GM10847 (cell line): ENCODE data around the gene ARHGEF1.

Experiments
- POLR2A ChIP-seq: IDR thresholded peaks from 2 replicates; pipeline ENCODE4 v1.6.1; 2011; ENCODE audit not compliant: insufficient read length; ENCODE audit errors: extremely low read depth

The ARHGEF1 gene

DNA sequence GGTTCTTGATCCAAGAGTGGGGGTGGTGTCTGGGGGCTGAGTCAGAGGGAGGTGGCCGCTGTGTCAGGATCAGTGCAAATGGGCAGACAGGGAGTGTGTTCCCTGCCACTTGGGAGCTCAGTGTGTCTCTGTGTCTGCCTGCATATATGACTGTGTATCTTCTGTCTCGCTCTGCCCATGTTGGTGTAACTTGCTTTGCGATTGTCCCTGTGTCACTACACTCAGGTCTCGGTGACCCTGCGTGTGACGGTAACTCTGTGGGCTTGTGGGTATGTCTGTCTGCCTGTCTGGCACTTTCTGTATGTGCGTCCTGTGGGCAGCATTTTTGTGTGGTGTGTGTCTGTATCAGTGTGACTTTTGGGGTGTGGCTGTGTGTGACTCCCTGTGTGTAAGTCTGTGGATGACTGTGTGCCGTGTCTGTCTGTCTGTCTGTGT is 53.4 kb downstream of the ARHGEF1 start:
- TF ChIP-seq POLR2A = no peak

DNA sequence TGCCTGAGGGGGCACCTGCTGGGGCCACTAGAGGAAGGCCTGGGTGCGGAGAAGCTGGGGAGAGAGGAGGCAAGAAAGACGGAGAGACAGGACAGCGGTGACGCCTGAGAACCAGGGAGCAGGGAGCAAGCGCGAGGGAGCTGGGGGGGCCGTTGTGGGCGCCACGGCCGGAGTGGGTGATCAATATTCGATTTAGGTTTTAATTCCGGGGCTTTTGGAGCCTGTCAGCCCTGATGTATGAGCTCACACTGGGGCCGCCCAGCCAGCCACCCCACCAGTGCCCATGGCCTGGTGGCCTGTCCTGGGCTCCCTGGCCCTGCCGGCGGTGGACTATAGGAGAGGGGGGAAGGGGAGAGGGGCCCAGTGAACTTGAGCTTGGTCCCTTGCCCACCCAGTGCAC is 54.0 kb downstream of the ARHGEF1 start:
- no peak for TF ChIP-seq POLR2A

DNA sequence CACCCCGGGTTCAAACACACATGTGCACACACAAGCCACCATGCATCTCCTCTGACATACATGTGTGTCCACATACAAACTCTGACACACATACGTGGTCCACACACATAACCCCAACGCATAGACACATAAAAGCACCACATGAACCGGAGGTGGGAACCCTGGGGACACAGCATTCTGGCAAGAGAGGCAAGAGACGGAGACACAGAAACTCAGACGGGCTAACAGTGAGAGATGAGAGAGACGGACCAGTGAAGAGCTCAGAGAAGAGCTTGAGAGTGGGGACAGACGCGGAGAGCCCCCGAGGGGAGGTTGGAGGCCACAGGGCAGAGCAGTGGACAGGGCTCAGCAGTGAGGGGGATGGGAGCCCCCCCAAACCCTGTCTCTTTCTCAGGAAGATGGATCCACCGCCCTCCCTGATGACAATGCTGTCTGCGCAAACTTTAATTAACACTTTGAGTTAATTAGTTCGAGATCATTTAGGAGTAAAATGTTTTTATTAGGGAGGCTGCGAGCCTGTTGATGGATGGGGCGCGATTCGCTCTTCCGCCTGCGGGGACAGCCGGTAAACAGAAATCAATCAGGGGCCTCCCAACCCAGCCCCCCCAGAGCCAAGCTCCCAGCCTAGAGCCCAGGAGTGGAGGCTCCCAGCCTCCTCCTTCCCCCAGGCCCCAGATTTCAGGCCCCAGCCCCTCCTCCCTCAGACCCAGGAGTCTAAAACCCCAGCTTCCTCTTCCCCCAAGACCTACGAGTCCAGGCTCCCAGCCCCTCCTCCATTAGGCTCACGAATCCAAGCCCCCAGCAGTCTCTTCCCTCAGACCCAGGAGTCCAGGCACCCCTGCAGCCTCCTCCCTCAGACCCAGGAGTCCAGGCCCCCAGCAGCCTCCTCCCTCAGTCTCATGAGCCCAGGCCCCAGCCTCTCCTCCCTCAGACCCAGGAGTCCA is 54.8 kb downstream of the ARHGEF1 start:
- no peak for TF ChIP-seq POLR2A

DNA sequence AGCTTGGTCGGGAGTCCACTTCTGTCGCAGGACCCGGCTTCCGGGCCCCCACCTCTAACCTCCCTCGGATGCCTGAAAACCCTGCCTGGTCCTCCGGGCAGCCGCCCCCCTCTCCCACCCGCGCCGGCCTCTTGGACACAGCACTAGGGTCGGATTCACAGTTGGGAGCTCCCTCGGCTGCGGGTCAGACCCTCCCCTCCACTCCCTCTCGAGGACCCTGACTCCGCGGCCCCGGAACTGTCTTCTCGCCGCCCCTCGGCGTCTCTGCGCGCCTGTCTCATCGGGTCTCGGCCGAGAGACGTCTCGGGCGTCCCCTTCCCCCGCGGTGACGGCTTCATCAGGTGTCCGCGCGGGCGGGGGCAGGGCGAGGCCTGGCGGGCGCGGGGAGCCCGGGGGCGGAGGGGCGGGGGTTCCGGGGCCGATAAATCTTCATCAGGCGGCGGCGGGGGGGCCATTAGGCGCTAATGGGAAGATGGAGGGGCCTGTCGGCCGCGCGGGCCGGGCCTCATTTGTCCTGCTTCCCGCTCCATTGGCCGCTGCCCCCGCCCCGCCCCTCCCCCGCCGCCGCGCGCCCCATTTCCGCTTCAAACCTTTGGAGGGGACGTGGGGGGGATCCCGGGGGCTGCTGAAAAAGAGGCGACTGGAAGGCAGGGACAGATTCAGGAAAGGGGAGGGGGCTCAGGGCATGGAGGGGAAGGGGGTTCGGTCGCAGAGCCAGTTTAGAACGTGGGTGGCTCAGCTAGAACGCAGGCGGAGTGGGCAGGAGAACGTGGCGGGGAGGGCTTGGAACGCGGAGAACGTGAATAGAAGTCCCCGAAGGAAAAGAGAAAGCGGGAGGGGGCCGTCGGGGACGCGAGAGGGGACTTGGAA is 57.1 kb downstream of the ARHGEF1 start:
- TF ChIP-seq POLR2A = no peak

DNA sequence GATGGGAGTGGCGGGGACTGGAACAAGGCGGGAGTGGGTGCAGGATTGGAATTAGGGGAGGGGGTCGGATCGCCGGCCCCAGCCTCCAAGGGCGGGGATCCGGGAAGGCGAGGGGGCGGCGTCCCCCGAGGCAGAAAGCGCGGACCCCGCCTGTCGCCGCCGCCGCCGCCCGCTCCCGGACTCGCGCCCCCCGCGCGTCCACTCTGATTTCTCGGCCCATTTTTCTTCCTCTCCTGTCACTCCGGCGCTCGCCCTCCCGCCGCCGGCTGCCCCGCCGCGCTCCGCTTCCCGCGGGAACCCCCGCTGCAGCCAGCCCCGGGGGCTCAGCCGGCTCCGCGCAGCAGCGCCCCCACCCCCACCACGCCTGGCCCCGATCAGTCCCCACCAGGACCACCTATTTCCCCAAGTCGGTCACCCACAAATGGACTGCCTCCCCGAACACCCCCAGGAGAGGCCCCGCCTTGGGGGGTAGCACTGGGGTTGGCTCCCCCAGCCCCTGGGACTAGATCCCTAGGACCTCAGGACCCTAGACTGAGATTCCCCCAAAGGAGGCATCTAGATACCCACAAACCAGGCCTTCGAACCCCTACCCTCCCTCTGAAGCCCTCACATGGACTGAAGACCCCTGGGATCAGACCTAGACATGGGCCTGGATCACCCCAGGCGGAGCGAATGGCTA is 57.9 kb downstream of the ARHGEF1 start:
- TF ChIP-seq POLR2A = no peak

DNA sequence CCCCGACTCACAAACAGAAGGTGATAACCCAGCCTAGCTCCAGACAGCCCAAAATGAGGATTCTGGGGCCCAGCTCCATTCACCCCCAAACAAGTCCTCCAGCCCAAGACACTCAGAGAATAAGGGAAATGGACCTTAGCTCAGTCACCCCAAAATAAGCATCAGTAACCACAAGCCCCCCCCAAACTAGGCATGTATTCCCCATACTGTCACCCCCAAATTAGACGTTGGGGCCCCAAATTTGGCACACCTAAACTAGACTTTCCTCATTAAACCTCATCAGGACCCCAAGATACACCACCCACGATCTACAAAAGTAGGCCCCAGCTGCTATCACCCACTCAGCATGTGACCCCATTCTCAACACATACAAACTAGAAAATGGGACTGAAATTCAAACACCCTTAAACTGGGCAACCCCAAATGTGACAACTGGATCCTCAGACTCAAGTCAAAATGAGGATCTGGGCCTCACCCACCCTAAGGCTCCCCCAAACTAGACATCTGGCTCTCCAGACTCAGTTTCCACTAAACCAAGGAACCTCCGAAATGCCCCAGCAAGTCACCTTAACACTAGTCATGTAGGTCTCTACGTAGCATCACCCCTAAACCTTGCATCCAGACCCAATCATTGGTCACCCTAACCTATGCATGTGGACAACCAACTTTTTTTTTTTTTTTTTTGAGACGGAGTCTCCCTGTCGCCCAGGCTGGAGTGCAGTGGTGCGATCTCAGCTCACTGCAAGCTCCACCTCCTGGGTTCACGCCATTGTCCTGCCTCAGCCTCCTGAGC is 58.6 kb downstream of the ARHGEF1 start:
- TF ChIP-seq POLR2A = no peak

DNA sequence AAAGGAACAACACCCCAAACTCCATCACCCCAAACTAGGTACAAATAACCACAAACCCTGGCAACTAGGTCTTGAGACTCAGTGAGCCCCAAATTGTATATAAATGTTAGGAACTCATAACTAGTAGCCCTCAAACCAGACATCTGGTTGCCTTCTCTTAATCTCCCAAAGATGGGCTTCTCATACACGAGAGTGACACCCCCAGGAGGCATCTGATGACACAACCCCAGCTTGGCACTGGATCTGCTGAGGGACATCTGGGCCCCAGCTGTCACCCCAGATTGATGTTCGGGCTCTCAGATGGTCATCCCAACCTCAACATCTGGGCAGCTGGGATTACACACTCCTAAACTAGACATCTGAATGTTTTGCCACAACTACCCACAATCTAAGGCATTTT is 61.4 kb downstream of the ARHGEF1 start:
- no peak for TF ChIP-seq POLR2A

DNA sequence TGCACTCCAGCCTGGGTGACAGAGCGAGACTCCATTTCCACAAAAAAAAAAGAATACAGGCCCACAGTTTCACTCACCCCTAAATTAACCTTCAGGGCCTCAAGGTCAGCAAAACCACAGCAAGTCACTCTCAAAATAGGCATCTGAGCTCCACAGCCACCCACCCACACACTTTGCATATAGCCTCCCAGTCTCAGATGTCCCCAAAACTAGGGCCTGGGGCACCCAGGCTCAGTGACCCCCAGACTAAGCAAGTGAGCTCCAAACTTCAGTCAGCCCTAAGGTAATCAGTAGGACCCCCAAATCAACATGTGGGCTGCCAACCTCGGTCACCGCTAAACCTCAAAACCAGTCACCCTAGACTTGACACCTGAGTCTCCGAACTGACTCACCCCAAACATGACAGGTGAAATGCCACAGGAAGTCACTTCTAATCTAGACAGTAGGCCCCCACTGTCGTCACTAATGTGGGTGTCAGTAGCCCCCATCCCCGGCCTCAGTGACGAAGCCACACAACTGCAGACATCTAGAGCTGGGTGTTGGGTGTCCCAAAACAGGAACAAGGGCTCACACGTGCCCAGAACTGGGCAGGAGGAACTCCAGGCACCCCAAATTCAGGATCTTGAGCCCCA is 62.3 kb downstream of the ARHGEF1 start:
- TF ChIP-seq POLR2A = no peak

DNA sequence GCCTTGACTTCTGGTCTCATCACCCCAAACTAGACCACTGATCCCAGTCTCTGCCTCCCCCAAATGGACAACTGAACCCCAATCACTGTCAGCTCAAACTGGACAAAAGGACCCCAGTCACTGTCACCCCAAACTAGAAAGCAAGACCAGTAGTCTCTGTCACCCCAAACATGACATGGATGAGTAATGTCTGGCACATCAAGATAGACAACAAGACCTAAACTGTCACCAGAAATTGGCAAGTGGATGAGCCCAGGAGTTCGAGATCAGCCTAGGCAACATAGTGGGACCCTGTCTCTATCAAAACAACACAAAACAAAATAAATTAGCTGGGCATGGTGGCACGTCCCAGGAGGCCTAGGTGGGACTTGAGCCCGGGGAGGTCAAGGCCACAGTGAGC is 64.1 kb downstream of the ARHGEF1 start:
- TF ChIP-seq POLR2A = no peak

DNA sequence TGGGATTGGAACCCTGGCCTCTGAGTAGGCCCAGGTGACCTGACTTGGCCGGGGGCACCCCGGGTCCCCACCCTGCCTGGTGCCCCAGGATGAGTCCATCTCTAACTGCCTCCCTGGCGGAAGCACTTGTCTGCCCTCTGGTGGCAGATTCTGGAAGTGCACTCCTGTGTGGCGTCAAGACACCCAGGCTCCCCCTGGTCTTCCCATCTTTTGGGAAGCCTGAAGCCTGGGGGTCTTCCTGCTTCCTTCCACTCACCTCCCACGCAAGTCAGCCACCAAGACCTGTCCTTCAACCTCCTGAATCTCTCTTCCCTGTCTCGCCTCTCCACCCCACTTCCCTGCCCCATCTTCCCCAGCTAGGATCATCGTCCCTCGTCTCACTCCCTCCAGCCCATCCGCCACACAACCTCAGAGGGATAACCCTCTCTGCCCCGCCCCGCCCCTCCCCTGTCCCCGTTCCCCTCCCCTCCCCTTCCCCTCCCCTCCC is 68.7 kb downstream of the ARHGEF1 start:
- TF ChIP-seq POLR2A = no peak

DNA sequence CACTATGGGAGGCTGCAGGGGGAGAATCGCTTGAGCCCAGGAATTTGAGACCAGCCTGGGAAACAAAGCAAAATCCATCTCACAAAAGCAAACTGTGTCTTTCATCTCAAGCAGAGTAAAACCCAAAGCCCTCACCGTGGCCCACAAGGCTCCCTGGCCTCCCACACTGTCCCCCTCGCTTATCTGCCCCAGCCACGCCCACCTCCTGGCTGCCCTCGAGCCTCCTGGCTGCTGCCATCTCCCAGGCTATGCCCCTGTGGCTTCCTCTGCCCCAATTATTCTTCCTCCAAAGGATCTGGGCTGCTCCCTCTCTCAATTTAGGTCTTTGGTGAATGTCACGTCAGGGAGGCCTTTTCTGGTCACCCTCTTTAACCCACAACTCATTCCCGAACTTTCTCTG is 72.5 kb downstream of the ARHGEF1 start:
- no peak for TF ChIP-seq POLR2A

DNA sequence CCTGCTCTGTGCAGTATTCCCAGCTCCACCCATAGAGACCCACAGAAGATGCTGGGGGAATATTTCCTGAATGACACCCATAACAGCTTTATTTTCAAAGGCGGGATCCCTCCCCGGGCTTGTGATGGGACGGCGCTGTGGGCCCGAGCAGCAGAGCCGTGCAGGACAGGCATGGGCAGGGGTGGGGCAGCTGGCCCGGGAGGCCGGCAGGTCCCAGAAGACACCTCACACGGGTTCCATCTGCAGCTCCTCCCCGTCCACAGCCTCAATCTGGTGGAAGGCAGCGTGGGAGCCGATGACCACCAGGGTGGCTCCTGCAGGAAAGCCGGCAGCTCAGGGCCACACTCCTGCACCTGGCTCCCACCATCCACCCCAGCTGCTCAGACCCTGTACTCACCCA is 73.6 kb downstream of the ARHGEF1 start:
- no peak for TF ChIP-seq POLR2A
